Lung (tissue), 12 donors: ENCODE results near the gene PCNT. TPM values are rescaled to one million over a fixed set of nuclear protein-coding genes. Genes with fewer than 3 reads are reported as not detected.

ENCODE experiments used
- ATAC-seq: fragments of 200-7000 bp; cut with Tn5 transposase; one replicate; pipeline ENCODE4 v1.9.1; 2020; ENCODE audit warnings: moderate number of reproducible peaks; ENCODE audit not compliant: insufficient read depth, low FRiP score
- DNase-seq, 3 donors: peaks; one replicate each; pipeline ENCODE4 v3.0.0-alpha.2; 2013 to 2017
- H3K27ac ChIP-seq, 2 donors: one replicate each; pipeline ENCODE4 v1.5.1; 2013; ENCODE audit warnings: mild to moderate bottlenecking in 2 of 2, moderate library complexity in 2 of 2, control low read depth in 1 of 2, inconsistent platforms in 1 of 2, low read depth in 1 of 2, low read length in 1 of 2
- H3K27me3 ChIP-seq, 3 donors: one replicate each; pipeline ENCODE4 v1.5.1; 2013; ENCODE audit warnings: low read length in 2 of 3; ENCODE audit not compliant: control insufficient read depth in 3 of 3, insufficient read depth in 3 of 3
- H3K36me3 ChIP-seq, 4 donors: one replicate each; pipeline ENCODE4 v1.5.1; 2013; ENCODE audit warnings: low read length in 4 of 4, mild to moderate bottlenecking in 1 of 4, moderate library complexity in 1 of 4; ENCODE audit not compliant: control insufficient read depth in 4 of 4, insufficient read depth in 4 of 4
- H3K4me1 ChIP-seq, 5 donors: one replicate each; pipeline ENCODE4 v1.5.1; 2013; ENCODE audit warnings: low read length in 5 of 5, mild to moderate bottlenecking in 2 of 5, moderate library complexity in 1 of 5; ENCODE audit not compliant: control insufficient read depth in 5 of 5, insufficient read depth in 5 of 5
- H3K4me3 ChIP-seq: one replicate; pipeline ENCODE4 v1.5.1; 2013; ENCODE audit warnings: mild to moderate bottlenecking, control low read depth, moderate library complexity
- H3K9ac ChIP-seq, 2 donors: one replicate each; pipeline ENCODE4 v1.5.1; 2013; ENCODE audit warnings: low read length in 2 of 2, control low read depth in 1 of 2; ENCODE audit not compliant: insufficient read depth in 1 of 2
- H3K9me3 ChIP-seq, 4 donors: one replicate each; pipeline ENCODE4 v1.5.1; 2013; ENCODE audit warnings: low read length in 3 of 4, mild to moderate bottlenecking in 1 of 4, moderate library complexity in 1 of 4; ENCODE audit not compliant: control insufficient read depth in 4 of 4, insufficient read depth in 3 of 4
- WGBS, 2 donors: extraction: QIAGEN DNeasy Blood & Tissue Kit; methylation state at CpG; one replicate each; pipeline ENCODE4 v1.1.7; 2013; 5-methylcytosine and 5-hydroxymethylcytosine counted together
- polyA plus RNA-seq, 2 donors: library from polyadenylated mRNA; stranded (reverse); fragments of 200-250 nt; gene quantifications; one replicate each; pipeline ENCODE4 v1.2.1, GENCODE V29; 2013
- total RNA-seq, 2 donors: library from RNA; depleted of rRNA in 1 of 2; stranded (reverse); fragments of >200 nt in 1 of 2; gene quantifications; one replicate each; pipeline ENCODE4 v1.2.1, GENCODE V29; 2014 to 2021
- TF ChIP-seq, protein P1 (sequence below): IDR thresholded peaks from 2 replicates; pipeline ENCODE4 v1.5.1; 2012; ENCODE audit warnings: mild to moderate bottlenecking; ENCODE audit errors: control extremely low read depth, extremely low read depth
- donor health status: control.
- donor health status: control.
- donor health status: Bipolar disorder and iron deficiency.
- donor health status: healthy.
- donor health status: DM: yes; HTN: yes; CAD: no.

PCNT gene
- total and polyA plus RNA-seq, 4 donors = 9.8 to 37.2 (median 18.5) TPM

DNA sequence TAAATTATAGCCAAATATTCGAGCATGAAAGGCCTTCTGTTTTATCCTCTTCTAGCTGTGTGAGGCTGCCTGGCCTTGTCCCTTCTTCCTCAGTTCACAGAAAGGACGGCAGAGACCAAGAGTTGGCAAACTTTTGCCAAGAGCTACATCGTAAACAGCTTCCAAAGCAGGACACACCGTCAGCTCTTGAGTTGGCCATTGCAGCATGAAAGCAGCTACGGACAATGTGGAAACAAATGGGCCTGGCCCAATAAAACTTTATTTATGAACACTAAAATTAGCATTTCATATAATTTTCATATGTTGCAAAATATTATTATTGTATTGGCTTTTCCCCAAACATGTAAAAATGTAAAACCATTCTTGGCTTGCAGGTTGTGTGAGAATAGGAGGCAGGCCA is 11.0 kb upstream of the PCNT start:
- 95 to 98% methylated on average over 5 of the region's 5 CpGs for WGBS, 2 donors
- H3K4me3 ChIP-seq = no peak overlapping the region
- no peak overlapping the region for H3K27ac ChIP-seq
- H3K36me3 ChIP-seq = peaks cover 0 to 7% (median 0%) of the 10 kb centered on the region in 4 donors
- no peak for DNase-seq
- H3K9ac ChIP-seq = no peak overlapping the region
- ATAC-seq = no peak
- TF ChIP-seq, protein P1, sequence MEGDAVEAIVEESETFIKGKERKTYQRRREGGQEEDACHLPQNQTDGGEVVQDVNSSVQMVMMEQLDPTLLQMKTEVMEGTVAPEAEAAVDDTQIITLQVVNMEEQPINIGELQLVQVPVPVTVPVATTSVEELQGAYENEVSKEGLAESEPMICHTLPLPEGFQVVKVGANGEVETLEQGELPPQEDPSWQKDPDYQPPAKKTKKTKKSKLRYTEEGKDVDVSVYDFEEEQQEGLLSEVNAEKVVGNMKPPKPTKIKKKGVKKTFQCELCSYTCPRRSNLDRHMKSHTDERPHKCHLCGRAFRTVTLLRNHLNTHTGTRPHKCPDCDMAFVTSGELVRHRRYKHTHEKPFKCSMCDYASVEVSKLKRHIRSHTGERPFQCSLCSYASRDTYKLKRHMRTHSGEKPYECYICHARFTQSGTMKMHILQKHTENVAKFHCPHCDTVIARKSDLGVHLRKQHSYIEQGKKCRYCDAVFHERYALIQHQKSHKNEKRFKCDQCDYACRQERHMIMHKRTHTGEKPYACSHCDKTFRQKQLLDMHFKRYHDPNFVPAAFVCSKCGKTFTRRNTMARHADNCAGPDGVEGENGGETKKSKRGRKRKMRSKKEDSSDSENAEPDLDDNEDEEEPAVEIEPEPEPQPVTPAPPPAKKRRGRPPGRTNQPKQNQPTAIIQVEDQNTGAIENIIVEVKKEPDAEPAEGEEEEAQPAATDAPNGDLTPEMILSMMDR = no peak
- no peaks in the 10 kb centered on the region for H3K9me3 ChIP-seq
- no peaks in the 10 kb centered on the region for H3K27me3 ChIP-seq
- H3K4me1 ChIP-seq = no peaks in the 10 kb centered on the region

DNA sequence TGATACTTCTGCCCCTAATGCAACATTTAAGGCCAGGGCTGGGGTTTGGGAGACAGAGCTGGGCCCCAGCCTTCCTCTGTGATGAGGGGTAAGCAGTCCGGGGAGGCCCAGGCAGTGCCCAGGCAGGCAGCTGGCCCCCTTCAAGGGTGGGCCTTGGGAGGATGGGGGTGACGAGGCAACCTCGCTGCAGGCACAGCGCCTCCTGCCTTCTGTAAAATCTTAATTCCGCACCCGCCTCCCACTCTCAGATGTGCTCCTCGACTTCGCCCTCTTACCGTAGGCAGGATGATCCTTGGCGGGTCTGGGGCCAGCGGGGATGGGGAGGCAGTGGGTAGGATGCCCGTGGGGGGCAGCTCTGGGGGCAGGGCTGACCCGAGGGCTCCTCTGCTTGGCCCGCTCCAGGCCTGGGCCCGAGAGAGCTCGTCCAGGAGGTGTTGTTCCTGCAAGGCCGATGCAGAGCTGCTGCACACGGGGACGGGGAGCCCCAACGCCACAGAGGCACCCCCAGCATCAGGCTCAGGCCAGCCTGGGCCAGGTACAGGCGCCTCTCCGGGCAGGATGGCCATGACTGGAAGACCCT is 9.4 kb upstream of the PCNT start:
- no peak overlapping the region for H3K27ac ChIP-seq
- peaks cover 0 to 7% (median 0%) of the 10 kb centered on the region in 4 donors for H3K36me3 ChIP-seq
- no peak overlapping the region for H3K9ac ChIP-seq
- peaks cover 0 to 4% (median 0%) of the 10 kb centered on the region in 5 donors for H3K4me1 ChIP-seq
- TF ChIP-seq, protein P1 = no peak
- 95 to 97% methylated on average over 22 of the region's 22 CpGs for WGBS, 2 donors
- H3K4me3 ChIP-seq = no peak overlapping the region
- H3K9me3 ChIP-seq = no peaks in the 10 kb centered on the region
- no peak for ATAC-seq
- DNase-seq = no peak
- H3K27me3 ChIP-seq = no peaks in the 10 kb centered on the region

DNA sequence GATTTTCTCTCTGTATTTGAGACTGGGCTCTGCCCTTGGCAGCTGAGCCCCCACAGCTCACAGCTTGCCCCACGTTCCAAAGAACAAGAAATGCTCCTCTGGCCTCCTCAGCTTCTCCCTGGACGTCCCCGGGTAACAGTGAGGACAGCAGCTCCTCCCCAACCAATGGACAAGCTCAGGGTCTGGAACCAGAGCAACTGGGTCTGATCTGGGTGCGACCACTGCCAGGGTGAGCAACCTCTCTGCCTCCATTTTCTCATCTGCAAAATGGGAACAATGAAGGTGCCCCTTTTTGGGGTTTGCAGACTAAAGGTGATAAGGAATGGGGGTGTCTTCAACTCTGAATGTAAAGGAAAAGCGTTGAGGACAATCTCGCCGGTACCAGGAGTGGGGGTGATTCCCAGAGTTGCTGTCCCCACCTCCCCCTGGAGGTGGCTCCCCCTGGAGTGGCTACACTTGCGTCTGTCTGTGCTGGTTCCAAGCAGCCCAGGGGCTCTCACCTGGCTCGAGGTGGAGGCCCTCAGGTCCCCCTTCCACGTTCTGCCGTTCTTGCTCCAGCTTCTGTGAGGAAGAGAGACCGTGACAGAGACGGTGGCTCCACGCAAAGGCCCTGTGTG is 7.1 kb upstream of the PCNT start:
- TF ChIP-seq, protein P1 = no peak
- no peak overlapping the region for H3K27ac ChIP-seq
- no peak for DNase-seq
- WGBS, 2 donors = 96 to 97% methylated on average over 14 of the region's 14 CpGs
- no peak overlapping the region for H3K4me3 ChIP-seq
- ATAC-seq = no peak
- peaks cover 0 to 7% (median 0%) of the 10 kb centered on the region in 4 donors for H3K36me3 ChIP-seq
- no peak overlapping the region for H3K9ac ChIP-seq
- no peaks in the 10 kb centered on the region for H3K27me3 ChIP-seq
- no peaks in the 10 kb centered on the region for H3K9me3 ChIP-seq
- peaks cover 0 to 19% (median 5%) of the 10 kb centered on the region in 5 donors for H3K4me1 ChIP-seq
